ENCODE data around the gene PLK5.
"Not testable (repeated sequence)": the region's sequence is repeated elsewhere in the genome, so short reads cannot be mapped to it uniquely, and the experiment has no call there.

PLK5 gene

DNA sequence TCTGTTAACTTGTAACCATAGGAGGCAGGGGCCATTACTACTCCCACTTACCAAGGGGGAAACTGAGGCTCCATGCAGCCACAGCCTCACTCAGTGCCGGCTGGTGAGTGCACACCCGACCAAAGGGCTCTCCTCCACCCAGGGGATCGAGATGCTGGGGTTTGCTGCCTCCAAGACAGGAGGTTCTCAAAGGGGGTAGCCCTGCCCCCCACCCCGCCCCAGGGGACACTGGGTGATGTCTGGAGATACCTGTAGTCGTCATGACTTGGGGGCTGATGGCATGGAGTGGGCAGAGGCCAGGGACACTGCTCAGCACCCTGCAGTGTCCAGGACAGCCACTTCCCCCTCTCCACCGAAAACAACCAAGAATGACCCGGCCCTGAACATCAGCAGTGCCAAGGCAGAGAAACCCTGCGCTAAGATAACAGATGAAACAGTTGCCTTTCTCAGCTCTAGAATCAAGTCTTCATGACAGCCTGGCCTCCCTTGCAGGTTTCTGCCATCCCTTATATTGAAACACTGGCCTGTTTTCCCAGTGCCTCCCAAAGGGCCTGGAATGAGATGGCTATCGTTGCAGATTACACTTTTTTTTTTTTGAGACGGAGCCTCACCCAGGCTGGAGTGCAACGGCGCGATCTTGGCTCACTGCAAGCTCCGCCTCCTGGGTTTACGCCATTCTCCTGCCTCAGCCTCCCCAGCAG lies 29.6 kb upstream of the PLK5 start:
- TF ChIP-seq CTCF (IDR thresholded peaks at IDR 0.05; ENCODE audit: low read depth, low read length), result no peak
- no peak for DNase-seq (ENCODE audit: low read depth in 2 of 2)
- no peak overlapping the region for H3K4me3 ChIP-seq (replicated peaks in 1 of 2; ENCODE audit: low read depth in 2 of 2, low read length in 2 of 2)

GRCh38 chr19:1495051-1495798 lies 28.7 kb upstream of the PLK5 start:
- DNase-seq (ENCODE audit: low read depth in 2 of 2), result no peak
- no peak overlapping the region for H3K4me3 ChIP-seq (replicated peaks in 1 of 2; ENCODE audit: low read depth in 2 of 2, low read length in 2 of 2)
- TF ChIP-seq CTCF (IDR thresholded peaks at IDR 0.05; ENCODE audit: low read depth, low read length), result no peak

- no peak overlapping the region for H3K4me3 ChIP-seq (replicated peaks in 1 of 2; ENCODE audit: low read depth in 2 of 2, low read length in 2 of 2)
- no peak for DNase-seq (ENCODE audit: low read depth in 2 of 2)
- no peak for TF ChIP-seq CTCF (IDR thresholded peaks at IDR 0.05; ENCODE audit: low read depth, low read length)
Measured at GRCh38 chr19:1495799-1496713, 27.8 kb upstream of the PLK5 start.

DNA sequence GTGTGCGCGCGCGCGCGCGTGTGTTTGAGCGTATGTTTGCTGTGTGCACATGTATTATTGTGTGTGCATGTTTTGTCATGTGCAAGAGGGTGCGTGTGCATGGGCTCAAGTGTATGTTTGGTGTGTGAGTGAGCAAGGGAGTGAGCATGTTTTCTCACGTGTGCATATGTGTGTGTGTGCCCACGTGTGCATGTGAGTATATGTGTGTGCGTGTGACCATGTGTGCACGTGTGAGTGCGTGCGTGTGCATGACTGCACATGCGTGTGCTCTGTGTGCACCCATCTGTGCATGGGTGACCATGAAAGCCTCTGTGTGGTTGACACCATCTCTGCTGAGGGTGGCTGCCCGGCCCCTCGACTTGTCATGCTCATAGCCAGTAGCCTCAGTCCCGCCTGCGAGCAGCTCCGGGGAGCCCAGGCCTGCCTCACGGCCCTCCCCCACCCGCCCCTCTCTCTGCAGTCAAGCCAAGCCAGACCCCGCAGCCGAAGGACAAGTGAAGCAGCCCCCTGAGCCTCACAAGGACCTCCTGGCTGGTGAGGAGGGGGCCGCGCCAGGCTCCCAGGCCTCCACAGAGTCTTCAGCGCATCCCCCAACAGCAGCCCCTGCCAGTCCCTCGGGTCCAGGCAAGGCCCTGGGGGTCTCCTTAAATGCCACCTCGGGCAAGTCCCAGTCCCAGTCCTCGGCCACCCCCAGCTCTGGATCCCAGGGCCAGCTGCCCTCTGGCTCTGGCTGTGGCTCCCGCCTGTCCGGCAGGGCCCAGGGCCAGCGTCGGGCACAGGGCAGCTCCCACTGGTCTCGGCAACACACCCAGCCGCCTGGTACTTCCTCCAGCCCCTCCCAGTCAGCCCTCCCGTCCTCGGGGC lies 26.9 kb upstream of the PLK5 start:
- H3K4me3 ChIP-seq (replicated peaks in 1 of 2; ENCODE audit: low read depth in 2 of 2, low read length in 2 of 2), result no peak overlapping the region

GRCh38 chr19:1497578-1498235 lies 26.2 kb upstream of the PLK5 start:
- no peak for TF ChIP-seq CTCF (IDR thresholded peaks at IDR 0.05; ENCODE audit: low read depth, low read length)
- H3K4me3 ChIP-seq (replicated peaks in 1 of 2; ENCODE audit: low read depth in 2 of 2, low read length in 2 of 2), result no peak overlapping the region
- DNase-seq (ENCODE audit: low read depth in 2 of 2), result no peak

More for the DNA sequence above, 26.9 kb upstream of the PLK5 start:
- no peak for TF ChIP-seq CTCF (IDR thresholded peaks at IDR 0.05; ENCODE audit: low read depth, low read length)
- no peak for DNase-seq (ENCODE audit: low read depth in 2 of 2)

DNA sequence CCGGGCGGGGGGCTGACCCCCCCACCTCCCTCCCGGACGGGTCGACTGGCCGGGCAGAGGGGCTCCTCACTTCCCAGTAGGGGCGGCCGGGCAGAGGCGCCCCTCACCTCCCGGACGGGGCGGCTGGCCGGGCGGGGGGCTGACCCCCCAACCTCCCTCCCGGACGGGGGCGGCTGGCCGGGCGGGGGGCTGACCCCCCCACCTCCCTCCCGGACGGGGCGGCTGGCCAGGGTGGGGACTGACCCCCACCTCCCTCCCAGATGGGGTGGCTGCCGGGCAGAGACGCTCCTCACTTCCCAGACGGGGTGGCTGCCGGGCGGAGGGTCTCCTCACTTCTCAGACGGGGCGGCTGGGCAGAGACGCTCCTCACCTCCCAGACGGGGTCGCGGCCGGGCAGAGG lies 24.6 kb upstream of the PLK5 start:
- H3K4me3 ChIP-seq (replicated peaks in 1 of 2; ENCODE audit: low read depth in 2 of 2, low read length in 2 of 2), result not testable (repeated sequence)

More for the DNA sequence above, 24.6 kb upstream of the PLK5 start:
- not testable (repeated sequence) for DNase-seq (ENCODE audit: low read depth in 2 of 2)

All from cardiac fibroblast (primary cell).